HCT116 (cell line): Measurements from ENCODE around the gene RPL36A. TPM values are rescaled to one million over a fixed set of nuclear protein-coding genes. Genes with fewer than 3 reads are reported as not detected.

Experiments
- ATAC-seq: fragments of 200-7000 bp; cut with Tn5 transposase; 2 replicates; pipeline ENCODE4 v1.9.1; 2020; ENCODE audit warnings: mild to moderate bottlenecking, moderate library complexity
- BruUV-seq: library from RNA; stranded (reverse); fragments of 400-500 nt; replicated peaks from 2 replicates; lab custom pipeline; 2021; lab: Mats Ljungman, UMichigan
- CTCF ChIA-PET: fragments of 300-600 bp; sonication (Branson Sonifier 250); formaldehyde crosslinking; loops from one replicate; lab custom pipeline; 2021; ENCODE audit warnings: antibody characterized with exemption; lab: Charles Lee
- POLR2A ChIA-PET: fragments of 300-600, 350-600 bp; sonication (Branson Sonifier 250); formaldehyde crosslinking; loops from one replicate; lab custom pipeline; 2021; ENCODE audit warnings: antibody characterized with exemption; lab: Charles Lee
- RAD21 ChIA-PET, 2 experiments: fragments of 300-600 bp; sonication (Branson Sonifier 250); formaldehyde crosslinking; loops; one replicate each; lab custom pipeline; 2023; ENCODE audit warnings: low total read pairs in 2 of 2; ENCODE audit not compliant: uncharacterized antibody in 2 of 2, unreplicated experiment in 2 of 2, low non-redundant PET in 1 of 2; lab: Charles Lee
- DNase-seq: peaks from one replicate; pipeline ENCODE4 v3.0.0-alpha.2; 2010; ENCODE audit warnings: low read depth, low spot score
- H2AFZ ChIP-seq: fragments of 200-600 bp; shearing (Covaris generic), sonication (generic); 2 replicates; pipeline ENCODE4 v1.6.1; 2017; ENCODE audit warnings: low read depth, mixed run types, mixed read lengths, antibody characterized with exemption, low read length; ENCODE audit not compliant: poor library complexity, severe bottlenecking
- H3K27ac ChIP-seq: 2 replicates; pipeline ENCODE4 v1.5.1; 2012; ENCODE audit warnings: low read depth, low read length
- H3K27me3 ChIP-seq: fragments of 200-600 bp; sonication (generic); 2 replicates; pipeline ENCODE4 v1.6.1; 2016; ENCODE audit warnings: mixed run types, low read length, mixed read lengths; ENCODE audit not compliant: insufficient read depth
- H3K36me3 ChIP-seq, 2 experiments: fragments of 200-500 bp in 1 of 2; fragments of 200-600 bp in 1 of 2; sonication (Bioruptor generic) in 1 of 2; sonication (generic) in 1 of 2; 2 replicates each; pipeline versions ENCODE4 v1.5.1 to v1.6.1; 2014 to 2016; ENCODE audit warnings: low read length in 2 of 2, inconsistent platforms in 1 of 2, mixed read lengths in 1 of 2, mixed run types in 1 of 2; ENCODE audit not compliant: insufficient read depth in 2 of 2, control insufficient read depth in 1 of 2
- H3K4me1 ChIP-seq, 2 experiments: fragments of 200-600 bp in 1 of 2; sonication (generic) in 1 of 2; 2 replicates each; pipeline versions ENCODE4 v1.5.1 to v1.6.1; 2012 to 2017; ENCODE audit warnings: low read length in 2 of 2, inconsistent platforms in 1 of 2, mild to moderate bottlenecking in 1 of 2, mixed read lengths in 1 of 2, mixed run types in 1 of 2, moderate library complexity in 1 of 2; ENCODE audit not compliant: insufficient read depth in 2 of 2, control insufficient read depth in 1 of 2
- H3K4me2 ChIP-seq: fragments of 200-600 bp; sonication (generic); 2 replicates; pipeline ENCODE4 v1.6.1; 2017; ENCODE audit warnings: mixed run types, low read length, mixed read lengths
- H3K4me3 ChIP-seq, 2 experiments: fragments of 200-600 bp in 1 of 2; sonication (generic) in 1 of 2; replicated peaks in 1 of 2; 2 replicates each; pipeline ENCODE4 v1.5.1; 2011 to 2016; ENCODE audit warnings: low read length in 2 of 2, control low read depth in 1 of 2, low read depth in 1 of 2, mild to moderate bottlenecking in 1 of 2, mixed read lengths in 1 of 2, mixed run types in 1 of 2
- H3K79me2 ChIP-seq: fragments of 200-600 bp; sonication (generic); 2 replicates; pipeline ENCODE4 v1.6.1; 2017; ENCODE audit warnings: mild to moderate bottlenecking, mixed run types, low read length, moderate library complexity, mixed read lengths; ENCODE audit not compliant: insufficient read depth
- H3K9ac ChIP-seq: fragments of 200-600 bp; sonication (generic); 2 replicates; pipeline ENCODE4 v1.6.1; 2016; ENCODE audit warnings: low read length, mixed read lengths
- H3K9me2 ChIP-seq: fragments of 200-600 bp; sonication (generic), shearing (Covaris generic); 2 replicates; pipeline ENCODE4 v1.6.1; 2017; ENCODE audit warnings: mixed run types, mild to moderate bottlenecking, moderate library complexity; ENCODE audit not compliant: insufficient read depth
- H3K9me3 ChIP-seq, 2 experiments: fragments of 200-500 bp in 1 of 2; fragments of 200-600 bp in 1 of 2; sonication (Bioruptor generic) in 1 of 2; sonication (generic) in 1 of 2; 2 replicates each; pipeline ENCODE4 v1.6.1; 2014 to 2017; ENCODE audit warnings: low read length in 2 of 2, mixed read lengths in 2 of 2, inconsistent platforms in 1 of 2, low read depth in 1 of 2, mild to moderate bottlenecking in 1 of 2, mixed run types in 1 of 2, moderate library complexity in 1 of 2; ENCODE audit not compliant: control insufficient read depth in 1 of 2, insufficient read depth in 1 of 2
- H4K20me1 ChIP-seq: fragments of 200-600 bp; sonication (generic), shearing (Covaris generic); 2 replicates; pipeline ENCODE4 v1.6.1; 2017; ENCODE audit warnings: mixed run types, mild to moderate bottlenecking, moderate library complexity; ENCODE audit not compliant: insufficient read depth
- CEBPB ChIP-seq: IDR thresholded peaks from 2 replicates; pipeline ENCODE4 v1.6.1; 2012; ENCODE audit warnings: low read depth
- EGR1 ChIP-seq: IDR thresholded peaks from 2 replicates; pipeline ENCODE4 v1.6.1; 2012; ENCODE audit warnings: low read depth
- ELF1 ChIP-seq: IDR thresholded peaks from 2 replicates; pipeline ENCODE4 v1.6.1; 2012; ENCODE audit warnings: low read depth, borderline replicate concordance
- EZH2 ChIP-seq: fragments of 200-600 bp; sonication (generic); IDR thresholded peaks from 2 replicates; pipeline ENCODE4 v1.6.1; 2017; ENCODE audit warnings: antibody characterized with exemption, mixed run types
- EZH2phosphoT487 ChIP-seq: fragments of 200-600 bp; IDR thresholded peaks from 2 replicates; pipeline ENCODE4 v1.6.1; 2018; ENCODE audit warnings: antibody characterized with exemption, borderline replicate concordance
- FOSL1 ChIP-seq: IDR thresholded peaks from 2 replicates; pipeline ENCODE4 v1.6.1; 2012; ENCODE audit warnings: low read depth
- POLR2AphosphoS5 ChIP-seq: IDR thresholded peaks from 2 replicates; pipeline ENCODE4 v1.6.1; 2011; ENCODE audit warnings: mild to moderate bottlenecking, low read depth, low read length, moderate library complexity
- RAD21 ChIP-seq: IDR thresholded peaks from 2 replicates; pipeline ENCODE4 v1.6.1; 2012; ENCODE audit warnings: low read depth, mild to moderate bottlenecking
- SIN3A ChIP-seq: IDR thresholded peaks from 2 replicates; pipeline ENCODE4 v1.6.1; 2012; ENCODE audit warnings: low read depth
- SP1 ChIP-seq: IDR thresholded peaks from 2 replicates; pipeline ENCODE4 v1.6.1; 2012; ENCODE audit warnings: low read depth
- SRF ChIP-seq: IDR thresholded peaks from 2 replicates; pipeline ENCODE4 v1.6.1; 2012; ENCODE audit warnings: low read depth
- TCF7L2 ChIP-seq: IDR thresholded peaks from 2 replicates; pipeline ENCODE4 v1.7.0; 2011; ENCODE audit warnings: borderline replicate concordance, inconsistent platforms; ENCODE audit not compliant: insufficient read depth, insufficient read length; ENCODE audit errors: extremely low read depth
- ZFX ChIP-seq: fragments of 450-650 bp; IDR thresholded peaks from 2 replicates; pipeline ENCODE4 v1.6.1; 2017
- ZNF274 ChIP-seq: fragments of 200-500 bp; sonication (Bioruptor generic); IDR thresholded peaks from 2 replicates; pipeline ENCODE4 v1.6.1; 2014; ENCODE audit warnings: mild to moderate bottlenecking, low read depth, low read length, inconsistent platforms
- intact Hi-C: fragments of 100-400 bp; cut with micrococcal nuclease; formaldehyde crosslinking; loops from 2 replicates; pipeline ENCODE4 v1.10.0; 2022
- total RNA-seq: library from RNA; stranded (reverse); gene quantifications from one replicate; pipeline ENCODE4 v1.2.1, GENCODE V29; 2021; ENCODE audit not compliant: unreplicated experiment
- TF ChIP-seq, protein P1 (sequence below), 3 experiments: fragments of 200-600 bp in 1 of 3; sonication (generic) in 1 of 3; IDR thresholded peaks in 2 of 3; conservative IDR thresholded peaks in 1 of 3; 2 replicates each; pipeline ENCODE4 v1.5.1; 2012 to 2017; ENCODE audit warnings: low read depth in 2 of 3, low read length in 2 of 3, antibody characterized with exemption in 1 of 3, borderline replicate concordance in 1 of 3, control low read depth in 1 of 3, mild to moderate bottlenecking in 1 of 3, mixed read lengths in 1 of 3, mixed run types in 1 of 3, moderate library complexity in 1 of 3; ENCODE audit not compliant: insufficient read depth in 1 of 3
- TF ChIP-seq, protein P2 (sequence below): IDR thresholded peaks from 2 replicates; pipeline ENCODE4 v1.6.1; 2012
- TF ChIP-seq, protein P3 (sequence below): IDR thresholded peaks from 2 replicates; pipeline ENCODE4 v1.6.1; 2012; ENCODE audit warnings: low read depth

RPL36A gene
- total RNA-seq, 1 experiment from 2014 or later, result 360 TPM

DNA sequence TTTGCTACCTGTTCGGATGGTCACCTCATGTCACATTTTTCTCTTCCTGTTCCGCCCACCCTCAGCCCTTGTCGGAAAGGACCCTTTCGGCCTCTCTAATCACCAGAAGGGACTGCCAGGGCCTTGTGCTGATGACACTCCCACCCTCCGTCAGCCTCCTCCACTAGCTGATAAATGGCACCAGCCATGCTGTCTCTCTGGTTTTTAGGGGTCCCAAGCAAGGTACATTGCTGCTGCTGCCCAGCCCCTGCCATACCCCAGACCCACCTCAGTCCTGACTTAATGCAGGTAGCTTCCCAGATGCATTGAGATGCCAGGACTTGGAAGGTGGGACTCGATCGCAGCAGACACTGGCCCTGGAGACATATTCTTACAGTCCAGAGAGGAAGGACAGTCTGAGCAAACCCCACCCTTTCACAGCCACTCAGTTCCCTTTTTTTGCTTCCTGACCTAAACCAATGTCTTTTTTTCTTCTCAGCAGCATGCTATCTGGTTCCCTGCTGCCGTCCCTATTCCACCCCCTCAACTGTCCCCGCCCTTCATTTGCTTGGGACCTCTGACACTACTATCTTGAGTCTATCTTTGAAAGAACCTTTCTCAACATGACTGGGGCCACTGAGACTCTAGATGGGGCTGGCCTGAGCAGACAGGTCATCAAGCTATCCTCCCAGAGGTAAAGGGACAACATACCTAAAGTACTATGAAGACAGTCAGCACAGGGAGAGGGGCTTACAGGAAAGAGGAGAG, 4.8 kb upstream of the RPL36A start, which contains the start of gene BTK:
Gene BTK (minus strand): TSS at position 397 of the 747 bp plus-strand sequence. CDS start 10,907 bp downstream, outside the sequence.
- Histone ChIP-seq H3K9me2 (no peaks in the 10 kb centered on the region), H3K4me2 (no peak within 1 kb of the TSS), H2AFZ (no peak within 1 kb of the TSS), H3K79me2 (peaks cover 2% of the 10 kb centered on the region; the same call in 1 of the 2 replicates), H3K36me3 (no peaks in the 10 kb centered on the region), H3K9me3 (no peaks in the 10 kb centered on the region), H3K27me3 (no peaks in the 10 kb centered on the region), H3K4me3 (no peak within 1 kb of the TSS), H3K4me1 (peaks cover 0 to 5% of the 10 kb centered on the region in 2 experiments; a peak in 1 of 4 replicates), H3K27ac (no peak within 1 kb of the TSS), H4K20me1 (no peaks in the 10 kb centered on the region), H3K9ac (no peak within 1 kb of the TSS)
- no peak for ATAC-seq
- no peak for DNase-seq
- intact Hi-C loops, result no loop called here
- BruUV-seq, result no TSS peak
- TF ChIP-seq FOSL1 (no peak), ZFX (no peak), EGR1 (no peak), CEBPB (no peak), SP1 (no peak), EZH2phosphoT487 (no peak), EZH2 (no peak), TCF7L2 (no peak), POLR2AphosphoS5 (no peak), SIN3A (no peak), ZNF274 (no peak), RAD21 (no peak), ELF1 (no peak), SRF (no peak)
- TF ChIP-seq, protein P1, sequence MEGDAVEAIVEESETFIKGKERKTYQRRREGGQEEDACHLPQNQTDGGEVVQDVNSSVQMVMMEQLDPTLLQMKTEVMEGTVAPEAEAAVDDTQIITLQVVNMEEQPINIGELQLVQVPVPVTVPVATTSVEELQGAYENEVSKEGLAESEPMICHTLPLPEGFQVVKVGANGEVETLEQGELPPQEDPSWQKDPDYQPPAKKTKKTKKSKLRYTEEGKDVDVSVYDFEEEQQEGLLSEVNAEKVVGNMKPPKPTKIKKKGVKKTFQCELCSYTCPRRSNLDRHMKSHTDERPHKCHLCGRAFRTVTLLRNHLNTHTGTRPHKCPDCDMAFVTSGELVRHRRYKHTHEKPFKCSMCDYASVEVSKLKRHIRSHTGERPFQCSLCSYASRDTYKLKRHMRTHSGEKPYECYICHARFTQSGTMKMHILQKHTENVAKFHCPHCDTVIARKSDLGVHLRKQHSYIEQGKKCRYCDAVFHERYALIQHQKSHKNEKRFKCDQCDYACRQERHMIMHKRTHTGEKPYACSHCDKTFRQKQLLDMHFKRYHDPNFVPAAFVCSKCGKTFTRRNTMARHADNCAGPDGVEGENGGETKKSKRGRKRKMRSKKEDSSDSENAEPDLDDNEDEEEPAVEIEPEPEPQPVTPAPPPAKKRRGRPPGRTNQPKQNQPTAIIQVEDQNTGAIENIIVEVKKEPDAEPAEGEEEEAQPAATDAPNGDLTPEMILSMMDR (IDR thresholded peaks at IDR 0.05 in 2 of 3, conservative IDR thresholded peaks at IDR 0.05 in 1 of 3; ENCODE audit: borderline replicate concordance in 1 of 3, insufficient read depth in 1 of 3, low read depth in 2 of 3, low read length in 2 of 3), result no peak
- TF ChIP-seq, protein P2, sequence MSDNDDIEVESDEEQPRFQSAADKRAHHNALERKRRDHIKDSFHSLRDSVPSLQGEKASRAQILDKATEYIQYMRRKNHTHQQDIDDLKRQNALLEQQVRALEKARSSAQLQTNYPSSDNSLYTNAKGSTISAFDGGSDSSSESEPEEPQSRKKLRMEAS, result no peak
- TF ChIP-seq, protein P3, sequence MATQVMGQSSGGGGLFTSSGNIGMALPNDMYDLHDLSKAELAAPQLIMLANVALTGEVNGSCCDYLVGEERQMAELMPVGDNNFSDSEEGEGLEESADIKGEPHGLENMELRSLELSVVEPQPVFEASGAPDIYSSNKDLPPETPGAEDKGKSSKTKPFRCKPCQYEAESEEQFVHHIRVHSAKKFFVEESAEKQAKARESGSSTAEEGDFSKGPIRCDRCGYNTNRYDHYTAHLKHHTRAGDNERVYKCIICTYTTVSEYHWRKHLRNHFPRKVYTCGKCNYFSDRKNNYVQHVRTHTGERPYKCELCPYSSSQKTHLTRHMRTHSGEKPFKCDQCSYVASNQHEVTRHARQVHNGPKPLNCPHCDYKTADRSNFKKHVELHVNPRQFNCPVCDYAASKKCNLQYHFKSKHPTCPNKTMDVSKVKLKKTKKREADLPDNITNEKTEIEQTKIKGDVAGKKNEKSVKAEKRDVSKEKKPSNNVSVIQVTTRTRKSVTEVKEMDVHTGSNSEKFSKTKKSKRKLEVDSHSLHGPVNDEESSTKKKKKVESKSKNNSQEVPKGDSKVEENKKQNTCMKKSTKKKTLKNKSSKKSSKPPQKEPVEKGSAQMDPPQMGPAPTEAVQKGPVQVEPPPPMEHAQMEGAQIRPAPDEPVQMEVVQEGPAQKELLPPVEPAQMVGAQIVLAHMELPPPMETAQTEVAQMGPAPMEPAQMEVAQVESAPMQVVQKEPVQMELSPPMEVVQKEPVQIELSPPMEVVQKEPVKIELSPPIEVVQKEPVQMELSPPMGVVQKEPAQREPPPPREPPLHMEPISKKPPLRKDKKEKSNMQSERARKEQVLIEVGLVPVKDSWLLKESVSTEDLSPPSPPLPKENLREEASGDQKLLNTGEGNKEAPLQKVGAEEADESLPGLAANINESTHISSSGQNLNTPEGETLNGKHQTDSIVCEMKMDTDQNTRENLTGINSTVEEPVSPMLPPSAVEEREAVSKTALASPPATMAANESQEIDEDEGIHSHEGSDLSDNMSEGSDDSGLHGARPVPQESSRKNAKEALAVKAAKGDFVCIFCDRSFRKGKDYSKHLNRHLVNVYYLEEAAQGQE, result no peak
- RAD21 ChIA-PET, result no interaction called here
- POLR2A ChIA-PET, result no interaction called here
- CTCF ChIA-PET, result no interaction called here
